ENCODE data around the gene ZMAT2. TPM values are rescaled to one million over a fixed set of nuclear protein-coding genes. Genes with fewer than 3 reads are reported as not detected.

Gene ZMAT2
- total and polyA plus RNA-seq, 2 donors (not counting 3 experiments of a cell fraction or from before 2014, with no cell fraction given) = 49.0 to 58.0 TPM

GRCh38 chr5:140734354-140734753 lies 34.1 kb downstream of the ZMAT2 start:
- CTCF ChIA-PET = interaction anchor here (1.1 to 1.2 kb wide), 2 partner anchors 10 to 375 kb away, joined by 3 read pairs; no protein-coding TSS in a partner anchor

More at GRCh38 chr5:140734354-140734753, 34.1 kb downstream of the ZMAT2 start:
- H2AFZ ChIP-seq (ENCODE audit: low read depth, low read length) = no peak overlapping the region
- TF ChIP-seq, protein P1, sequence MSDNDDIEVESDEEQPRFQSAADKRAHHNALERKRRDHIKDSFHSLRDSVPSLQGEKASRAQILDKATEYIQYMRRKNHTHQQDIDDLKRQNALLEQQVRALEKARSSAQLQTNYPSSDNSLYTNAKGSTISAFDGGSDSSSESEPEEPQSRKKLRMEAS (IDR thresholded peaks at IDR 0.05; ENCODE audit: insufficient read depth, insufficient read length) = no peak
- TF ChIP-seq FOS (IDR thresholded peaks at IDR 0.05; ENCODE audit: borderline replicate concordance, insufficient read depth, low read length) (no peak), POLR2AphosphoS5 (IDR thresholded peaks at IDR 0.05; ENCODE audit: insufficient read depth, low read depth, low read length) (no peak), GATA2 (IDR thresholded peaks at IDR 0.05; ENCODE audit: insufficient read depth, insufficient read length, low read depth, low read length) (no peak), POLR2A (IDR thresholded peaks at IDR 0.05; ENCODE audit: low read depth, low read length) (no peak), EZH2 (IDR thresholded peaks at IDR 0.05; ENCODE audit: borderline replicate concordance, low read depth, low read length, severe bottlenecking) (no peak), JUN (IDR thresholded peaks at IDR 0.05; ENCODE audit: borderline replicate concordance, insufficient read depth, insufficient read length, low read depth) (no peak), MYC (IDR thresholded peaks at IDR 0.05; ENCODE audit: low read depth, low read length) (no peak), CTCF (IDR thresholded peaks at IDR 0.05; ENCODE audit: extremely low read depth in 1 of 2, insufficient read depth in 1 of 2, low read depth in 1 of 2, low read length in 2 of 2) (no peak)
- no peaks in the 10 kb centered on the region for H3K9me1 ChIP-seq (replicated peaks; ENCODE audit: control insufficient read depth, extremely low read depth, insufficient read depth, low read length)
- H3K9me3 ChIP-seq (replicated peaks; ENCODE audit: control insufficient read depth, insufficient read depth, low read length) = no peaks in the 10 kb centered on the region
- H3K79me2 ChIP-seq (ENCODE audit: control insufficient read depth, insufficient read depth, low read length) = no peaks in the 10 kb centered on the region
- dilution Hi-C loops (cut with MboI; ENCODE audit: extremely low pct_ligation_motif_present, low sequenced_read_pairs) = no loop called here
- no peak overlapping the region for H3K27ac ChIP-seq (ENCODE audit: insufficient read depth, low read depth, low read length)
- no peaks in the 10 kb centered on the region for H4K20me1 ChIP-seq (replicated peaks; ENCODE audit: control insufficient read depth, extremely low read depth, insufficient read depth, low read length)
- H3K4me3 ChIP-seq (replicated peaks in 1 of 3; ENCODE audit: insufficient read depth in 1 of 3, low read depth in 1 of 3, low read length in 3 of 3) = no peak overlapping the region
- DNase-seq (ENCODE audit: low read depth, low spot score) (no peak), FAIRE-seq (no peak)
- no peaks in the 10 kb centered on the region for H3K36me3 ChIP-seq (ENCODE audit: control insufficient read depth in 2 of 2, extremely low read depth in 1 of 2, insufficient read depth in 2 of 2, low read length in 2 of 2)
- no peaks in the 10 kb centered on the region for H3K4me1 ChIP-seq (ENCODE audit: control insufficient read depth, extremely low read depth, insufficient read depth, low read length)
- no peak overlapping the region for H3K4me2 ChIP-seq (ENCODE audit: insufficient read depth, low read length)
- no peak overlapping the region for H3K9ac ChIP-seq (replicated peaks; ENCODE audit: extremely low read depth, insufficient read depth, low read length)
- POLR2A ChIA-PET = no interaction called here
- H3K27me3 ChIP-seq (ENCODE audit: control insufficient read depth in 2 of 2, insufficient read depth in 2 of 2, low read length in 2 of 2) = peaks cover 3 to 6% of the 10 kb centered on the region in 2 experiments
- no TSS peak for BruUV-seq (replicated peaks)
- intact Hi-C loops (cut with micrococcal nuclease) = no loop called here

All from endothelial cell of umbilical vein (primary cell).